HG03135 (cell line): ENCODE data around the gene ST6GAL2.

Source experiments
- ATAC-seq: cut with Tn5 transposase; IDR thresholded peaks from one replicate; pipeline ENCODE4 v1.9.1; 2021; ENCODE audit warnings: mild to moderate bottlenecking, moderate library complexity; ENCODE audit not compliant: unreplicated experiment

ST6GAL2 gene

GRCh38 chr2:106758901-106759497 is 127.0 kb downstream of the ST6GAL2 start:
- ATAC-seq, result no peak
